Muscle layer of duodenum (tissue), 2 donors: ENCODE measurements around the gene PRR23B.
A peak's percentile ranks its signal among the peaks of the same experiment; 100 is the strongest.
"Not testable (repeated sequence)": the region's sequence is repeated elsewhere in the genome, so short reads cannot be mapped to it uniquely, and the experiment has no call there.

Experiments
- H3K27ac ChIP-seq: one replicate; pipeline ENCODE4 v1.7.0; 2013; ENCODE audit warnings: mild to moderate bottlenecking, low read length
- H3K27me3 ChIP-seq: one replicate; pipeline ENCODE4 v1.7.0; 2013; ENCODE audit warnings: low read depth, mild to moderate bottlenecking, control low read depth, low read length
- H3K36me3 ChIP-seq, 2 donors: one replicate each; pipeline ENCODE4 v1.7.0; 2013; ENCODE audit warnings: low read length in 2 of 2, control low read depth in 1 of 2, mild to moderate bottlenecking in 1 of 2; ENCODE audit not compliant: insufficient read depth in 2 of 2, control insufficient read depth in 1 of 2
- H3K4me1 ChIP-seq, 2 donors: one replicate each; pipeline ENCODE4 v1.7.0; 2013; ENCODE audit warnings: low read length in 2 of 2, mild to moderate bottlenecking in 2 of 2, control low read depth in 1 of 2, moderate library complexity in 1 of 2; ENCODE audit not compliant: insufficient read depth in 2 of 2, control insufficient read depth in 1 of 2
- H3K4me3 ChIP-seq, 2 donors: one replicate each; pipeline ENCODE4 v1.7.0; 2013; ENCODE audit warnings: low read length in 2 of 2, low read depth in 1 of 2, mild to moderate bottlenecking in 1 of 2
- H3K9me3 ChIP-seq, 2 donors: one replicate each; pipeline ENCODE4 v1.7.0; 2013; ENCODE audit warnings: low read length in 2 of 2, control low read depth in 1 of 2, mild to moderate bottlenecking in 1 of 2; ENCODE audit not compliant: control insufficient read depth in 1 of 2
- donor health status: healthy.

PRR23B gene

DNA sequence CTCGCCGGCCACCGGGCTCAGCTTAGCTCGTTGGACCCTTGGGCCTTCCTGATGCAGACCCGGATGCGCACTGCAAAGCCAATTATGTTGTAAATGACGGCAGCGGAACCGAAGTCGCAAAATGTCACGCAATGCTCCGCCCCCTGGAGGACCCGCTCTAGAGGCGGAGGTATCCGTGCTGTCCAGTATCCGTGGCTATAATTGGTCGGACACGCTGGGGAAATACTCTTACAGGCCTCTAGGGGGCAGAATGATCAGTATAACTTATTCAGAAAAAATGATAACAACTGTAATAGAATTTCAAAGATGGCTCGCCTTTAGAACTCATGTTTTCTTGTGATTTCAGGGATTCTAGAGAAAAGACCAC lies at the start of gene PRR23B:
Gene PRR23B (minus strand): TSS at position 59 of the 367 bp plus-strand sequence. CDS start 265 bp downstream, outside the sequence.
- H3K9me3 ChIP-seq: peaks cover 0 to 16% of the 10 kb centered on the region in 2 donors
- H3K27me3 ChIP-seq: no peaks in the 10 kb centered on the region
- H3K4me3 ChIP-seq: peak within 1 kb of the TSS in 1 of 2 donors; percentile 24
- H3K4me1 ChIP-seq: no peaks in the 10 kb centered on the region
- H3K27ac ChIP-seq: no peak within 1 kb of the TSS
- H3K36me3 ChIP-seq: no peaks in the 10 kb centered on the region

DNA sequence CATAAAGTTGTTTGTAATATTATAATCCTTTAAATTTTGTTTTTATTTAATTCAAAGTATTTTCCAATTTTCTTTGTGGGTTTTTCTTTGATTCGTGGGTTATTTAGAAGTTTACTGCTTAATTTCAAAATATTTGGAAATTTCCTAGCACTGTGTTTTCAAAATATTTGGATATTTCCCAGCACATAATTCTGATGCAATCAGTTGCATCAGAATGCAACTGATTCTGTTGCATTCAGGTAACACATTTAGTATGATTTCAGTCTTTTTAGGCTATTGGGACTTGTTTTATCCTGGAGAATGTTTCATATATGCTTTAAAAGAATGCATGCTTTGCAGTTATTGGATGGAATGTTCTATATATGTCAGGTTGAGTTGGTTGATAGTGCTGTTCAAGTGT lies 42.2 kb upstream of the PRR23B start:
- H3K4me3 ChIP-seq: no peak overlapping the region
- no peak overlapping the region for H3K27ac ChIP-seq
- no peaks in the 10 kb centered on the region for H3K4me1 ChIP-seq
- H3K27me3 ChIP-seq: no peaks in the 10 kb centered on the region
- H3K36me3 ChIP-seq: no peaks in the 10 kb centered on the region
- H3K9me3 ChIP-seq: no peaks in the 10 kb centered on the region

DNA sequence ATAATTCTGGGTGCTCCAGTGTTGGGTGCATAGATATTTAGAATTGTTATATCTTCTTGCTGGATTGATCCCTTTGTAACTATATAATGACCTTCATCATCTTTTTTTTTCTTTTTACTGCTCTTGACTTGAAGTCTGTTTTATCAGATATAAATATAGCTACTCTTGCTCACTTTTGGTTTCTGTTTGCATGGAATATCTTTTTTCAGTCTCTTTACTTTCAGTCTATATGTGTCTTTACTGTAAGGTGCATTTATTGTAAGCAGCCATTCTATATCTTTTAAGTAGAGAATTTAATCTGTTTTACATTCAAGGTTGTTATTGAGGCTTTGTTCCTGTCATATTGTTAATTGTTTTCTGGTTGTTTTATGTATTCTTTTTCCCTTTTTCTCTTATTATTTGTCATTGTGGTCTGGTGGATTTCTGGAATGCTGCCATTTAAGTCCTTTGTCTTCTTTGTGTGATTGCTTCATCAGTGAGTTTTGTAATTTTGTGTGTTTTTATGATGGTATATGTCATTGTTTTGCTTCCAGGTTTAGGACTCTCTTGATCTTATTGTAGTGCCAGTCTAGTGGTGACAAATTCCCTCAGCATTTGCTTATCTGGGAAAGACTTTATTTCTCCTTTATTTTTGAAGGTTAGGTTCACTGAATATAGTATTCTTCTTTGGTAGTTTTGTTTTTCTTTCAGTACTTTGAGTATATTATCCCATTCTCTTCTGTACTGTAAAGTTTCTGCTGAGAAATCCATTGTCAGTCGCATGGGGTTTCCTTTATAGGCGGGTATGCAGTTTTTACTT lies 32.3 kb upstream of the PRR23B start:
- no peaks in the 10 kb centered on the region for H3K36me3 ChIP-seq
- H3K4me3 ChIP-seq: no peak overlapping the region
- no peaks in the 10 kb centered on the region for H3K4me1 ChIP-seq
- H3K27ac ChIP-seq: no peak overlapping the region
- no peaks in the 10 kb centered on the region for H3K27me3 ChIP-seq
- H3K9me3 ChIP-seq: peaks cover 12 to 25% of the 10 kb centered on the region in 2 donors

DNA sequence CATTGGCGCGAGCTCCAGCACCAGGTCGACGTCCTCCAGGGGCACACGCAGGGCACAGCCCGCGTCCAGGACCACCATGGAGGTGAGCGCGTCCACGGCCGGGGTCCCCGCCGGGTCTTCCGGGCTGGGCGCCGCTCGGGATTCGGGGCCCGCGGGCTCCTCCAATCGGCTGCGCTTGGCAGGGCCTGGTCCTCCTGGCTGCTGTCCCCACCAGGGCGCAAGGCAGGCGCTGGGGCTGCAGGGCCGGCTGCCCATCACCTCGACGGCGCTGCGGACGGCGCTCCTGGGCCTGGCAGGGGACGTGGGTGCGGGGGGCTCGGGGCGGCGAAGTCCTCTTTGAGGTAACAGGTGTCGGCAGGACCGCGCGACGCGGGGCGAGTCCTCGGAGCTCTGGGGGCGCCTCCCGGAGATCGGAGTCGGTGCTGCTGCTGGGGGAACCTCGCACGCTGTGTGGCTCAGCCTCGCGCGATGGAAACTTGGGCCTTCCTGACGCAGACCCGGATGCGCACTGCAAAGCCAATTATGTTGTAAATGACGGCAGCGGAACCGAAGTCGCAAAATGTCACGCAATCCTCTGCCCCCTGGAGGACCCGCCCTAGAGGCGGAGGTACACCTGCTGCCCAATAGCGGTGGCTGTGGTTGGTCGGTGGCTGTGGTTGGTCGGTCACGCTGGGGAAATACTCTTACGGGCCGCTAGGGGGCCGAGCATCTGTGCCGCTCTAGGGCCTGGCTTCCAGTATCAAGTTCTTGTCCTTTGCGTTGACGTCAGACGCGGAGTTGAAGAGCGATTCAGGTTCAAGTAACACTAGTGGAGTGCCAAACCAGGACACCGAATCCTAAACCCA lies 23.9 kb upstream of the PRR23B start, which contains the start of gene PRR23C:
Gene PRR23C (minus strand): TSS at position 527 of the 845 bp plus-strand sequence. CDS start 272 bp downstream, at position 255.
- H3K36me3 ChIP-seq: no peaks in the 10 kb centered on the region
- no peak within 1 kb of the TSS for H3K4me3 ChIP-seq
- H3K9me3 ChIP-seq: peaks cover 0 to 24% of the 10 kb centered on the region in 2 donors
- H3K27ac ChIP-seq: no peak within 1 kb of the TSS
- no peaks in the 10 kb centered on the region for H3K27me3 ChIP-seq
- no peaks in the 10 kb centered on the region for H3K4me1 ChIP-seq

DNA sequence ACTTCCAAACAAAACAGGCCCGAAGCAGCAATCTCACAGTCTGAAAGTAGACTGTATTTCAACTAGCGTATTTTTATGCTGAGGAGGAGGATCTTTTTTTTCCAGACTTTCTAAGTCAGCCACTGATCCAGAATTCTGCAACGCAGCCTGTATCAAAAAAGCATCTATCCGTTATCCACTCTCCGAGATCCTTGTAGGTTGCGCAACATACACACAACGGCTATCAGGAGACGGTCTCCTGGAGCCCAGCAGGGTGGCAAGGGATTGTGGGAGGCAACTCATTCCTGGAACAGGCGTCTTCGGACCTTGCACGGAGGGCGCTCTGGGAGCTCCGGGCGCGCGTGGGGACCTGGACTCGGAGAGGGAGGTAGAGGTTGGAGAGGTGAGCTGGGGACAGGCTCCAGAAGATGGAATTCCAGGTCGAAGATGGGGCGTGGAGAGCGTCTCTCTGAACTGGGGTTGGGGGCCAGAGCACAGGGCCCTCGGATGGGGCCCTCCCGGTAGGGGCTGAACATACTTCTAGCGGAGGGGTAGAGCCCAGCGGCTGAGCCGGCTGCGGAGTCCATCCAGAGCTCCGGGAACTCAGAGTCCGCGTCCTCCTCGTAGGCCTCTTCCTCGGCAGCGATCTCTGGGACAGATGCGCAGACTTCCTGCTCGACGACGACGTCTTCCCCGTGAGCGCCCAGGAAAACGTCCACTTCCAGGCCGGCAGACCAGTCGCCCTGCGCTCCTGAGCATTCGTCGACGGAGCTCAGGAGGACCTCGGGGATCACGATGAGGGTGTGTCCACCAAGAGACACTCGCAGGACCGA lies 23.0 kb upstream of the PRR23B start:
- Histone ChIP-seq H3K4me3 (no peak overlapping the region), H3K36me3 (no peaks in the 10 kb centered on the region), H3K27ac (no peak overlapping the region), H3K4me1 (no peaks in the 10 kb centered on the region), H3K27me3 (no peaks in the 10 kb centered on the region), H3K9me3 (peaks cover 0 to 19% of the 10 kb centered on the region in 2 donors)

DNA sequence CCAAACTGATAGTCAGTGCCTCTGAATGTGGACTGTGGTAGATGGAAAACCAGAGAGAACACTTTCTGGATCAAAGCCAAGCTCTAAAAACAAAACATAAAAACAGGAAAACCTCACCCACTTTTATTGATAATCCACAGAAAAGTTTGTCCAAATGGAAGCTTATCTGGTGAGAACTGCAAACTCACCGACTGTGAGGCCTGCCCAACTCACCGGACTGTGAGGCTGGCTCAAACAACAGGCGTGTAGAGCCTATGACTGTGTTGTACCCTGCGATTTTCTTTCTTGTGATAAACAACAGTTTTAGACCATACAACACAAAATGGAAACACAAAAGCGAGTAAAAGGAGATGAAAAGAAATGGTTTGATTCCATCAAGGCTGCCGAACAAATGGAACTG lies 16.8 kb upstream of the PRR23B start:
- no peak overlapping the region for H3K4me3 ChIP-seq
- H3K9me3 ChIP-seq: no peaks in the 10 kb centered on the region
- H3K4me1 ChIP-seq: no peaks in the 10 kb centered on the region
- H3K27me3 ChIP-seq: no peaks in the 10 kb centered on the region
- H3K36me3 ChIP-seq: no peaks in the 10 kb centered on the region
- H3K27ac ChIP-seq: no peak overlapping the region

DNA sequence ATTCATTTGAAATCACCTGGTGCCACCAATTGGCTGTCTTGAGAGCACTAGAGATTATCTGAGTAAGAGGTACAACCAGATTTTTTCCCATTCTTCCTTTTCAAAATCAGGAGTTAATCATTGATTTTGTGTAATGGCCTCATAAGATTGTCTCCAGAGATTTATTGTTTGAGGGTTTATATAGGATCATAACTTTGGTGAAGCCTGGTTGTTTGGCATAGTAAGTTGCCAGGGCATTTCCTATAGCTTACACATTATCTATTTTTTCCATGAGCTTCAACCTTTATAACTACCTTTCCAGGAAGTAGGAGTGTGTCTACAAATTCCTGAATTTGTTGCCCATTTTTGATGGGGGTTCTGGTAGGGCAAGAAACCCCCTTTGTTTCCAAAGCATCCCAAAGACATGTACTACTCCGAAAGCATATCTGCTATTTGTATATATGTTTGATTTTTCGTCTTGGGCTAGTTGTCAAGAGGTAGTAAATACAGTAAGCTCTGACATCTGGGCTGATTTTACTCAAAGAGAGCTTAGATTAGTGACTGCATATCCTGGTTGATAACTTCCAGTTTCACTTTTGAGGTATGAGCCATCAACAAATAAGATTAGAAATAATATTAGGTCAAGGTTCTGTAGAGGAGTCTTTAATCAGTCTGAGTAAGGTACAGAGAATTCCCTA lies 11.7 kb upstream of the PRR23B start:
- Histone ChIP-seq H3K36me3 (no peaks in the 10 kb centered on the region), H3K9me3 (peaks cover 0 to 13% of the 10 kb centered on the region in 2 donors), H3K27me3 (no peaks in the 10 kb centered on the region), H3K4me1 (no peaks in the 10 kb centered on the region), H3K4me3 (no peak overlapping the region), H3K27ac (no peak overlapping the region)

DNA sequence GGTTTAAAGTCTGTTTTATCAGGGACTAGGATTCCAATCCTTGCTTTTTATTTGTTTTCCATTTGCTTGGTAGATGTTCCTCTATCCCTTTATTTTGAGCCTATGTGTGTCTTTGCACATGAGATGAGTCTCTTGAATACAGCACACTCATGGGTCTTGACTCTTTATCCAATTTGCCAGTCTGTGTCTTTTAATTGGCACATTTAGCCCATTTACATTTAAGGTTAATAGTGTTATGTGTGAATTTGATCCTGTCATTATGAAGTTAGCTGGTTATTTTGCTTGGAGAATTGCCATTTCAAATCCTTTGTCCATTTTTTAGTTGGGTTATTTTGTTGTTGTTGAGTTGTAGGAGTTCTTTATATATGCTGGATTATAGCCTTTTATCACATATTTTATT lies 9.8 kb upstream of the PRR23B start:
- H3K27ac ChIP-seq, H3K4me1 ChIP-seq, H3K4me3 ChIP-seq, H3K27me3 ChIP-seq, H3K36me3 ChIP-seq: not testable (repeated sequence)
- H3K9me3 ChIP-seq: peaks cover 0 to 13% of the 10 kb centered on the region in 2 donors

DNA sequence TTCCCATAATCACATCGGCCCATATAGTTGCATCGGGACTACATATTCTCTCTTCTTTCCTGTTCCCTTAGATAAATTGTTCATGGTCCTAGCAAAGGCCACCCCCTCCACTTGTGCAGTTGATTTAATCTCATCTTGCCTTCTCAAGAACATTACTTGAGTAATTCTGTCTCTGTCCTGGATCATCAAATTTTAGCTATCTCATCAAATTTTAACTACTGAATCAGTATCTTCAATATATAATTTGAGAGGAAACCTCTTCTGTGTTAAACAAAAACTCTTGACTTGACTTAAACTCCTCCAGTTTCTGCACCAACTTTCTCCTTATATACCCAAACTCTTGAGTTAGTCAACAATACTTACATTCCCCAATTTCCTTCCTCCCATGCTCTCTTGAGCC lies 4.2 kb upstream of the PRR23B start:
- Histone ChIP-seq H3K27me3 (no peaks in the 10 kb centered on the region), H3K4me3 (no peak overlapping the region), H3K36me3 (no peaks in the 10 kb centered on the region), H3K27ac (no peak overlapping the region), H3K9me3 (peaks cover 0 to 12% of the 10 kb centered on the region in 2 donors), H3K4me1 (no peaks in the 10 kb centered on the region)

DNA sequence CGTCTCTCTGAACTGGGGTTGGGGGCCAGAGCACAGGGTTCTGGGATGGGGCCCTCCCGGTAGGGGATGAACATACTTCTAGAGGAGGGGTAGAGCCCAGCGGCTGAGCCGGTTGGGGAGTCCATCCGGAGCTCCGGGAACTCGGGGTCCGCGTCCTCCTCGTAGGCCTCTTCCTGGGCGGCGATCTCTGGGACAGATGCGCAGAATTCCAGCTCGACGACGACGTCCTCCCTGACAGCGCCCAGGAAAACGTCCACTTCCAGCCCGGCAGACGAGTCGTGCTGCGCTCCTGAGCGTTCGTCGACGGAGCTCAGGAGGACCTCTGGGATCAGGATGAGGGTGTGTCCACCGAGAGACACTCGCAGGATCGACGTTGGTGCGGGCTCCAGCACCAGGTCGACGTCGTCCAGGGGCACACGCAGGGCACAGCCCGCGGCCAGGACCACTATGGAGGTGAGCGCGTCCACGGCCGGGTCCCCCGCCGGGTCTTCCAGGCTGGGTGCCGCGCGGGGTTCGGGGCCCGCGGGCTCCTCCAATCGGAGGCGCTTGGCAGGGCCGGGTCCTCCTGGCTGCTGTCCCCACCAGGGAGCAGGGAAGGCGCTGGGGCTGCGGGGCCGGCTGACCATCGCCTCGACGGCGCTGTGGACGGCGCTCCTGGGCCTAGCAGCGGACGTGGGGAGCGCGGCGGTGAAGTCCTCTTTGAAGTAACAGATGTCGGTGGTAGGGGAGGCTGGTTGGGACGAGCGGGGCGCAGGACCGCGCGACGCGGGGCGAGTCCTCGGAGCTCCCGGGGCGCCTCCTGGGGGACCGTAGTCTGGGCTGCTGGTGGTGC lies 474 bp downstream of the PRR23B start:
- peak overlapping the region in 1 of 2 donors; percentile 24 for H3K4me3 ChIP-seq
- H3K36me3 ChIP-seq: no peaks in the 10 kb centered on the region
- H3K27me3 ChIP-seq: no peaks in the 10 kb centered on the region
- H3K27ac ChIP-seq: no peak overlapping the region
- no peaks in the 10 kb centered on the region for H3K4me1 ChIP-seq
- H3K9me3 ChIP-seq: peaks cover 0 to 16% of the 10 kb centered on the region in 2 donors
